ENCODE measurements around the gene ZNF420.

- TF ChIP-seq CTCF (IDR thresholded peaks at IDR 0.05): peak; percentile 17 to 39 (median 26)
- peak; percentile 11 to 12 for TF ChIP-seq POLR2A (IDR thresholded peaks at IDR 0.05)
Measured at GRCh38 chr19:37172368-37173366, 94.4 kb downstream of the ZNF420 start, which contains the start of gene ZNF585A.
